ENCODE measurements around the gene CNTNAP4. TPM values are rescaled to one million over a fixed set of nuclear protein-coding genes. Genes with fewer than 3 reads are reported as not detected.

Gene CNTNAP4
- total and polyA plus RNA-seq, 2 of the 13 experiments (the other 11 are each of a cell fraction or from before 2014, with no cell fraction given), result not detected

DNA sequence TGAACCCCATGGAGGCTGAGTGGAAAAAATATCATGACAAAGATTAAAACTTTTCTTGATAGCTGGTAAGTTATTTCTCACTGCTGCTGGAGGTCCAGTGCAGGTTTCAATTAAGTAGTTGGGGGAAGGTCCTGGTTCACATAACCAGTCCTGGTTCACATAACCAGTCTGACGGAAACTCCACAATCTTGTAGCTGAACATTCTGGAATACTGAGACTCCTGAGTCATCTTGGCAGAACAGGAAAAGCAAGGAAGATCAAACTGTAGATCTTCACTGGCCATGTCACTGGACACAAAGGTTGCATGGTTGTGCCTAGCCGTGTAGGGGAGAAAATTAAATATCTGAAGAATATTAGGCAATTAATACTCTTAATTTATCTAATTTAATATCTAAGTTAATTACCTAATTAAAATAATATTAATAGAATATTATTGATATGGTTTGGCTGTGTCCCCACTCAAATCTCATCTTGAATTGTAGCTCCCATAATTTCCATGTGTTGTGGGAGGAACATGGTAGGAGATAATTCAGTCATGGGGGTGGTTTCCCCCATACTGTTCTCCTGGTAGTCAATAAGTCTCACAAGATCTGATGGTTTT is 48.6 kb upstream of the CNTNAP4 start:
- no peaks in the 10 kb centered on the region for H3K27me3 ChIP-seq (ENCODE audit: control insufficient read depth in 1 of 2, insufficient read depth in 2 of 2, low read length in 2 of 2)
- H3K4me2 ChIP-seq (ENCODE audit: low read depth, low read length), result no peak overlapping the region
- H4K20me1 ChIP-seq (ENCODE audit: insufficient read depth, low read length), result no peaks in the 10 kb centered on the region
- no peaks in the 10 kb centered on the region for H3K4me1 ChIP-seq (ENCODE audit: insufficient read depth, low read length)
- no peaks in the 10 kb centered on the region for H3K36me3 ChIP-seq (replicated peaks in 1 of 2; ENCODE audit: control insufficient read depth in 1 of 2, insufficient read depth in 2 of 2, low read length in 2 of 2)
- POLR2A ChIA-PET, result no interaction called here
- in situ Hi-C loops (cut with HindIII; ENCODE audit: extremely low pct_ligation_motif_present, low pct_unique_long_range_greater_than_20kb) (no loop called here), intact Hi-C loops (cut with micrococcal nuclease; ENCODE audit: unreplicated experiment) (no loop called here)
- H3K9me3 ChIP-seq (ENCODE audit: low read length), result 0 out of 2 replicates have a peak, but pooled peaks cover 6% of the 10 kb centered on the region
- ATAC-seq, result no peak
- H3K79me2 ChIP-seq (ENCODE audit: insufficient read depth, low read length), result no peaks in the 10 kb centered on the region
- H3K27ac ChIP-seq (ENCODE audit: extremely low read length, insufficient read depth, low read length), result no peak overlapping the region
- WGBS (ENCODE audit: low lambda C conversion rate), result 20% methylated on average over 2 of the region's 2 CpGs
- TF ChIP-seq, protein P1, sequence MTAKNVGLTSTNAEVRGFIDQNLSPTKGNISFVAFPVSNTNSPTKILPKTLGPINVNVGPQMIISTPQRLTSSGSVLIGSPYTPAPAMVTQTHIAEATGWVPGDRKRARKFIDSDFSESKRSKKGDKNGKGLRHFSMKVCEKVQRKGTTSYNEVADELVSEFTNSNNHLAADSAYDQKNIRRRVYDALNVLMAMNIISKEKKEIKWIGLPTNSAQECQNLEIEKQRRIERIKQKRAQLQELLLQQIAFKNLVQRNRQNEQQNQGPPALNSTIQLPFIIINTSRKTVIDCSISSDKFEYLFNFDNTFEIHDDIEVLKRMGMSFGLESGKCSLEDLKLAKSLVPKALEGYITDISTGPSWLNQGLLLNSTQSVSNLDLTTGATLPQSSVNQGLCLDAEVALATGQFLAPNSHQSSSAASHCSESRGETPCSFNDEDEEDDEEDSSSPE (CRISPR knock-in tag; IDR thresholded peaks at IDR 0.05), result no peak
- TF ChIP-seq, protein P2, sequence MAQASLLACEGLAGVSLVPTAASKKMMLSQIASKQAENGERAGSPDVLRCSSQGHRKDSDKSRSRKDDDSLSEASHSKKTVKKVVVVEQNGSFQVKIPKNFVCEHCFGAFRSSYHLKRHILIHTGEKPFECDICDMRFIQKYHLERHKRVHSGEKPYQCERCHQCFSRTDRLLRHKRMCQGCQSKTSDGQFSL (CRISPR knock-in tag; IDR thresholded peaks at IDR 0.05), result no peak
- TF ChIP-seq, protein P3, sequence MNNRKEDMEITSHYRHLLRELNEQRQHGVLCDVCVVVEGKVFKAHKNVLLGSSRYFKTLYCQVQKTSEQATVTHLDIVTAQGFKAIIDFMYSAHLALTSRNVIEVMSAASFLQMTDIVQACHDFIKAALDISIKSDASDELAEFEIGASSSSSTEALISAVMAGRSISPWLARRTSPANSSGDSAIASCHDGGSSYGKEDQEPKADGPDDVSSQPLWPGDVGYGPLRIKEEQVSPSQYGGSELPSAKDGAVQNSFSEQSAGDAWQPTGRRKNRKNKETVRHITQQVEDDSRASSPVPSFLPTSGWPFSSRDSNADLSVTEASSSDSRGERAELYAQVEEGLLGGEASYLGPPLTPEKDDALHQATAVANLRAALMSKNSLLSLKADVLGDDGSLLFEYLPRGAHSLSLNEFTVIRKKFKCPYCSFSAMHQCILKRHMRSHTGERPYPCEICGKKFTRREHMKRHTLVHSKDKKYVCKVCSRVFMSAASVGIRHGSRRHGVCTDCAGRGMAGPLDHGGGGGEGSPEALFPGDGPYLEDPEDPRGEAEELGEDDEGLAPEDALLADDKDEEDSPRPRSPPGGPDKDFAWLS (CRISPR knock-in tag; IDR thresholded peaks at IDR 0.05; ENCODE audit: borderline replicate concordance), result no peak
- TF ChIP-seq ZNF777 (CRISPR knock-in tag; IDR thresholded peaks at IDR 0.05) (no peak), NONO (IDR thresholded peaks at IDR 0.05) (no peak), NONO (CRISPR knock-in tag; conservative IDR thresholded peaks at IDR 0.05) (no peak), JDP2 (CRISPR knock-in tag; IDR thresholded peaks at IDR 0.05; ENCODE audit: borderline replicate concordance) (no peak), ZNF276 (CRISPR knock-in tag; IDR thresholded peaks at IDR 0.05; ENCODE audit: low read depth) (no peak), MIER2 (CRISPR knock-in tag; IDR thresholded peaks at IDR 0.05) (no peak)
- TF ChIP-seq, protein P4, sequence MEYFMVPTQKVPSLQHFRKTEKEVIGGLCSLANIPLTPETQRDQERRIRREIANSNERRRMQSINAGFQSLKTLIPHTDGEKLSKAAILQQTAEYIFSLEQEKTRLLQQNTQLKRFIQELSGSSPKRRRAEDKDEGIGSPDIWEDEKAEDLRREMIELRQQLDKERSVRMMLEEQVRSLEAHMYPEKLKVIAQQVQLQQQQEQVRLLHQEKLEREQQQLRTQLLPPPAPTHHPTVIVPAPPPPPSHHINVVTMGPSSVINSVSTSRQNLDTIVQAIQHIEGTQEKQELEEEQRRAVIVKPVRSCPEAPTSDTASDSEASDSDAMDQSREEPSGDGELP (IDR thresholded peaks at IDR 0.05; ENCODE audit: borderline replicate concordance, low read depth), result no peak
- CTCF ChIA-PET (ENCODE audit: low intra/inter-chr PET ratio, low total read pairs), result no interaction called here
- no peak for DNase-seq (ENCODE audit: low spot score)
- BruUV-seq (replicated peaks), result no TSS peak
- no peak overlapping the region for H3K9ac ChIP-seq (ENCODE audit: insufficient read depth, low read depth, low read length)
- no peak overlapping the region for H2AFZ ChIP-seq (ENCODE audit: low read length)
- FAIRE-seq, result no peak
- H3K4me3 ChIP-seq (replicated peaks in 1 of 3; ENCODE audit: insufficient read depth in 1 of 3, low read depth in 2 of 3, low read length in 3 of 3), result no peak overlapping the region

Data from HepG2 (cell line).